ENCODE results near the gene KCNK7. TPM values are rescaled to one million over a fixed set of nuclear protein-coding genes. Genes with fewer than 3 reads are reported as not detected.

The KCNK7 gene
- total RNA-seq, 2 donors from 2014 or later = 2.3 to 2.8 TPM

- DNase-seq (ENCODE audit: low spot score) (no peak), ATAC-seq (no peak)
- Mint-ChIP-seq H3K4me3 (peak overlapping the region; percentile 91), H3K4me1 (ENCODE audit: low read depth in 2 of 2) (peaks cover 35 to 43% of the 10 kb centered on the region in 2 donors), H3K36me3 (peaks cover 10% of the 10 kb centered on the region), H3K27ac (peak overlapping the region; percentile 87 to 93), H3K27me3 (no peaks in the 10 kb centered on the region), H3K9me3 (no peaks in the 10 kb centered on the region)
Observed at GRCh38 chr11:65611758-65612603, 16.4 kb upstream of the KCNK7 start.

GRCh38 chr11:65611028-65611757 lies 15.6 kb upstream of the KCNK7 start:
- H3K27me3 Mint-ChIP-seq = no peaks in the 10 kb centered on the region
- DNase-seq (ENCODE audit: low spot score) (no peak), ATAC-seq (no peak)
- H3K9me3 Mint-ChIP-seq = no peaks in the 10 kb centered on the region
- H3K36me3 Mint-ChIP-seq = peaks cover 4% of the 10 kb centered on the region
- H3K4me1 Mint-ChIP-seq (ENCODE audit: low read depth in 2 of 2) = peaks cover 27 to 35% of the 10 kb centered on the region in 2 donors
- H3K4me3 Mint-ChIP-seq = peak overlapping the region; percentile 27
- peak overlapping the region; percentile 87 to 89 for H3K27ac Mint-ChIP-seq

- DNase-seq (ENCODE audit: low spot score) = no peak
- ATAC-seq = no peak
- H3K4me1 Mint-ChIP-seq (ENCODE audit: low read depth in 2 of 2) = peaks cover 26 to 35% of the 10 kb centered on the region in 2 donors
- H3K27me3 Mint-ChIP-seq = no peaks in the 10 kb centered on the region
- H3K4me3 Mint-ChIP-seq = peak overlapping the region; percentile 22
- H3K9me3 Mint-ChIP-seq = no peaks in the 10 kb centered on the region
- H3K36me3 Mint-ChIP-seq = peaks cover 4% of the 10 kb centered on the region
- H3K27ac Mint-ChIP-seq = peak overlapping the region; percentile 87 to 89
Observed at GRCh38 chr11:65610404-65610803, 14.8 kb upstream of the KCNK7 start.

- H3K4me3 Mint-ChIP-seq = no peak overlapping the region
- ATAC-seq (no peak), DNase-seq (ENCODE audit: low spot score) (no peak)
- H3K9me3 Mint-ChIP-seq = no peaks in the 10 kb centered on the region
- H3K27me3 Mint-ChIP-seq = no peaks in the 10 kb centered on the region
- H3K36me3 Mint-ChIP-seq = peaks cover 4% of the 10 kb centered on the region
- peak overlapping the region; percentile 87 to 89 for H3K27ac Mint-ChIP-seq
- peaks cover 26 to 35% of the 10 kb centered on the region in 2 donors for H3K4me1 Mint-ChIP-seq (ENCODE audit: low read depth in 2 of 2)
Observed at GRCh38 chr11:65609665-65610064, 14.1 kb upstream of the KCNK7 start.

- DNase-seq (ENCODE audit: low spot score) (no peak), ATAC-seq (no peak)
- Mint-ChIP-seq H3K27me3 (no peaks in the 10 kb centered on the region), H3K4me1 (ENCODE audit: low read depth in 2 of 2) (peaks cover 26 to 33% of the 10 kb centered on the region in 2 donors), H3K4me3 (peak overlapping the region; percentile 1), H3K9me3 (no peaks in the 10 kb centered on the region), H3K27ac (peak overlapping the region; percentile 57 to 89), H3K36me3 (peaks cover 4% of the 10 kb centered on the region)
Observed at GRCh38 chr11:65609229-65609628, 13.6 kb upstream of the KCNK7 start.

GRCh38 chr11:65607614-65608426 lies 12.2 kb upstream of the KCNK7 start:
- H3K9me3 Mint-ChIP-seq = no peaks in the 10 kb centered on the region
- H3K4me3 Mint-ChIP-seq = no peak overlapping the region
- H3K27ac Mint-ChIP-seq = no peak overlapping the region
- H3K4me1 Mint-ChIP-seq (ENCODE audit: low read depth in 2 of 2) = peaks cover 25 to 26% of the 10 kb centered on the region in 2 donors
- no peaks in the 10 kb centered on the region for H3K27me3 Mint-ChIP-seq
- DNase-seq (ENCODE audit: low spot score) (no peak), ATAC-seq (no peak)
- peaks cover 4% of the 10 kb centered on the region for H3K36me3 Mint-ChIP-seq

GRCh38 chr11:65606876-65607613 lies 11.4 kb upstream of the KCNK7 start:
- H3K4me1 Mint-ChIP-seq (ENCODE audit: low read depth in 2 of 2) = peaks cover 20% of the 10 kb centered on the region in 2 donors
- no peak overlapping the region for H3K27ac Mint-ChIP-seq
- DNase-seq (ENCODE audit: low spot score) (no peak), ATAC-seq (peak in 1 of 2 donors; percentile 46)
- no peaks in the 10 kb centered on the region for H3K9me3 Mint-ChIP-seq
- H3K27me3 Mint-ChIP-seq = no peaks in the 10 kb centered on the region
- no peaks in the 10 kb centered on the region for H3K36me3 Mint-ChIP-seq
- H3K4me3 Mint-ChIP-seq = no peak overlapping the region

GRCh38 chr11:65604258-65604657 lies 8.7 kb upstream of the KCNK7 start:
- DNase-seq (ENCODE audit: low spot score) = no peak

GRCh38 chr11:65599955-65600246 lies 4.3 kb upstream of the KCNK7 start:
- H3K4me1 Mint-ChIP-seq (ENCODE audit: low read depth in 2 of 2) = peaks cover 0 to 11% of the 10 kb centered on the region in 2 donors
- DNase-seq (ENCODE audit: low spot score) (no peak), ATAC-seq (no peak)
- no peak overlapping the region for H3K27ac Mint-ChIP-seq
- no peaks in the 10 kb centered on the region for H3K9me3 Mint-ChIP-seq
- no peaks in the 10 kb centered on the region for H3K27me3 Mint-ChIP-seq
- H3K36me3 Mint-ChIP-seq = no peaks in the 10 kb centered on the region
- H3K4me3 Mint-ChIP-seq = no peak overlapping the region

More at GRCh38 chr11:65604258-65604657, 8.7 kb upstream of the KCNK7 start:
- H3K27ac Mint-ChIP-seq = no peak overlapping the region
- H3K9me3 Mint-ChIP-seq = no peaks in the 10 kb centered on the region
- ATAC-seq = no peak
- H3K27me3 Mint-ChIP-seq = no peaks in the 10 kb centered on the region
- no peaks in the 10 kb centered on the region for H3K36me3 Mint-ChIP-seq
- H3K4me1 Mint-ChIP-seq (ENCODE audit: low read depth in 2 of 2) = peaks cover 4 to 7% of the 10 kb centered on the region in 2 donors
- no peak overlapping the region for H3K4me3 Mint-ChIP-seq

GRCh38 chr11:65599216-65599954 lies 3.8 kb upstream of the KCNK7 start:
- DNase-seq (ENCODE audit: low spot score) (no peak), ATAC-seq (no peak)
- Mint-ChIP-seq H3K27me3 (no peaks in the 10 kb centered on the region), H3K4me1 (ENCODE audit: low read depth in 2 of 2) (peaks cover 0 to 12% of the 10 kb centered on the region in 2 donors), H3K27ac (no peak overlapping the region), H3K9me3 (no peaks in the 10 kb centered on the region), H3K4me3 (no peak overlapping the region), H3K36me3 (no peaks in the 10 kb centered on the region)

GRCh38 chr11:65598258-65598699 lies 2.7 kb upstream of the KCNK7 start:
- no peak overlapping the region for H3K27ac Mint-ChIP-seq

GRCh38 chr11:65596520-65596919 lies 920 bp upstream of the KCNK7 start:
- H3K4me1 Mint-ChIP-seq (ENCODE audit: low read depth in 2 of 2) = peaks cover 0 to 12% of the 10 kb centered on the region in 2 donors
- ATAC-seq (no peak), DNase-seq (ENCODE audit: low spot score) (no peak)
- H3K27ac Mint-ChIP-seq = no peak overlapping the region
- H3K36me3 Mint-ChIP-seq = no peaks in the 10 kb centered on the region
- no peaks in the 10 kb centered on the region for H3K27me3 Mint-ChIP-seq
- no peaks in the 10 kb centered on the region for H3K9me3 Mint-ChIP-seq
- no peak overlapping the region for H3K4me3 Mint-ChIP-seq

More at GRCh38 chr11:65598258-65598699, 2.7 kb upstream of the KCNK7 start:
- Mint-ChIP-seq H3K4me1 (ENCODE audit: low read depth in 2 of 2) (peaks cover 0 to 12% of the 10 kb centered on the region in 2 donors), H3K36me3 (no peaks in the 10 kb centered on the region), H3K27me3 (no peaks in the 10 kb centered on the region), H3K9me3 (no peaks in the 10 kb centered on the region), H3K4me3 (no peak overlapping the region)
- DNase-seq (ENCODE audit: low spot score) = no peak
- ATAC-seq = no peak
